Liver (tissue), 3 donors: Measurements from ENCODE around the gene SPARC.
A peak's percentile ranks its signal among the peaks of the same experiment; 100 is the strongest.

Experiments used
- SP1 ChIP-seq: IDR thresholded peaks from 2 replicates; pipeline ENCODE4 v1.6.1; 2018; ENCODE audit warnings: antibody characterized with exemption, mild to moderate bottlenecking
- TF ChIP-seq, protein P1 (sequence below): IDR thresholded peaks from 2 replicates; pipeline ENCODE4 v1.6.1; 2016; ENCODE audit warnings: antibody characterized with exemption, mild to moderate bottlenecking
- TF ChIP-seq, protein P2 (sequence below): fragments of 150-350 bp; IDR thresholded peaks from 2 replicates; pipeline ENCODE4 v1.5.1; 2017; ENCODE audit warnings: improper control_type of control experiment, low read depth, low read length; ENCODE audit not compliant: missing input control
- TF ChIP-seq, protein P3 (sequence below): IDR thresholded peaks from 2 replicates; pipeline ENCODE4 v1.6.1; 2016; ENCODE audit warnings: antibody characterized with exemption
- donor health status: healthy.
- donor health status: healthy.

DNA sequence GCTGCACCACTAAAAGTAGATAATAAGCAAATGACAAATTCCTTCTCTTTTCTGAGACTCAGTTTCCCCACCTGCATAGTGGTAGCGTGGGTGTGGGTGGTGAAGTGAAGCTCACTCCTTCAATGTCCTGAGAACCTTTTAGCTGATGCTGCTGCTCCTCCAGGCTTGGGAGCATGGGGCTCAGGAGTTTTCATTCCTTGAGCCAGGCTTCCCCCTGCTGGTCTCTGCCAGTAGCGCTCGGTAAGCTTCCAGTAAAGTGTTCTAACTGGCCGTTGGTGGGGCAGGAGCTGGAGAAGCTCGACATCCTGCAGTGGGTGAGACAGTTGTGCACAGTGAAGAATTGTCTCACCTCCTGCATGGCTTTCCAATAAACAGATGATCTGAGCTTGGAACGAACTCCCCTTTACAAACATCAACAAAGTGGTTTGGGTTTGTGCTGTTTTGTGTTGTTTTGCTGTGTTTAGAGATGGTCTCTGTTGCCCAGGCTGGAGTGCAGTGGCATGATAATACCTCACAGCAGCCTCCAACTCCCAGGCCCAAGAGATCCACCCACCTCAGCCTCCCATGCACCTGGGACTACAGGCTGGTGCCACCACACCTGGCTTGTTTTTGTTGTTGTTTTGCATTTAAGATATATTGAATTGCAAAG is 34.6 kb downstream of the SPARC start:
- TF ChIP-seq, protein P1, sequence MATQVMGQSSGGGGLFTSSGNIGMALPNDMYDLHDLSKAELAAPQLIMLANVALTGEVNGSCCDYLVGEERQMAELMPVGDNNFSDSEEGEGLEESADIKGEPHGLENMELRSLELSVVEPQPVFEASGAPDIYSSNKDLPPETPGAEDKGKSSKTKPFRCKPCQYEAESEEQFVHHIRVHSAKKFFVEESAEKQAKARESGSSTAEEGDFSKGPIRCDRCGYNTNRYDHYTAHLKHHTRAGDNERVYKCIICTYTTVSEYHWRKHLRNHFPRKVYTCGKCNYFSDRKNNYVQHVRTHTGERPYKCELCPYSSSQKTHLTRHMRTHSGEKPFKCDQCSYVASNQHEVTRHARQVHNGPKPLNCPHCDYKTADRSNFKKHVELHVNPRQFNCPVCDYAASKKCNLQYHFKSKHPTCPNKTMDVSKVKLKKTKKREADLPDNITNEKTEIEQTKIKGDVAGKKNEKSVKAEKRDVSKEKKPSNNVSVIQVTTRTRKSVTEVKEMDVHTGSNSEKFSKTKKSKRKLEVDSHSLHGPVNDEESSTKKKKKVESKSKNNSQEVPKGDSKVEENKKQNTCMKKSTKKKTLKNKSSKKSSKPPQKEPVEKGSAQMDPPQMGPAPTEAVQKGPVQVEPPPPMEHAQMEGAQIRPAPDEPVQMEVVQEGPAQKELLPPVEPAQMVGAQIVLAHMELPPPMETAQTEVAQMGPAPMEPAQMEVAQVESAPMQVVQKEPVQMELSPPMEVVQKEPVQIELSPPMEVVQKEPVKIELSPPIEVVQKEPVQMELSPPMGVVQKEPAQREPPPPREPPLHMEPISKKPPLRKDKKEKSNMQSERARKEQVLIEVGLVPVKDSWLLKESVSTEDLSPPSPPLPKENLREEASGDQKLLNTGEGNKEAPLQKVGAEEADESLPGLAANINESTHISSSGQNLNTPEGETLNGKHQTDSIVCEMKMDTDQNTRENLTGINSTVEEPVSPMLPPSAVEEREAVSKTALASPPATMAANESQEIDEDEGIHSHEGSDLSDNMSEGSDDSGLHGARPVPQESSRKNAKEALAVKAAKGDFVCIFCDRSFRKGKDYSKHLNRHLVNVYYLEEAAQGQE = no peak
- TF ChIP-seq, protein P2, sequence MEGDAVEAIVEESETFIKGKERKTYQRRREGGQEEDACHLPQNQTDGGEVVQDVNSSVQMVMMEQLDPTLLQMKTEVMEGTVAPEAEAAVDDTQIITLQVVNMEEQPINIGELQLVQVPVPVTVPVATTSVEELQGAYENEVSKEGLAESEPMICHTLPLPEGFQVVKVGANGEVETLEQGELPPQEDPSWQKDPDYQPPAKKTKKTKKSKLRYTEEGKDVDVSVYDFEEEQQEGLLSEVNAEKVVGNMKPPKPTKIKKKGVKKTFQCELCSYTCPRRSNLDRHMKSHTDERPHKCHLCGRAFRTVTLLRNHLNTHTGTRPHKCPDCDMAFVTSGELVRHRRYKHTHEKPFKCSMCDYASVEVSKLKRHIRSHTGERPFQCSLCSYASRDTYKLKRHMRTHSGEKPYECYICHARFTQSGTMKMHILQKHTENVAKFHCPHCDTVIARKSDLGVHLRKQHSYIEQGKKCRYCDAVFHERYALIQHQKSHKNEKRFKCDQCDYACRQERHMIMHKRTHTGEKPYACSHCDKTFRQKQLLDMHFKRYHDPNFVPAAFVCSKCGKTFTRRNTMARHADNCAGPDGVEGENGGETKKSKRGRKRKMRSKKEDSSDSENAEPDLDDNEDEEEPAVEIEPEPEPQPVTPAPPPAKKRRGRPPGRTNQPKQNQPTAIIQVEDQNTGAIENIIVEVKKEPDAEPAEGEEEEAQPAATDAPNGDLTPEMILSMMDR = peak; percentile 80
- TF ChIP-seq, protein P3, sequence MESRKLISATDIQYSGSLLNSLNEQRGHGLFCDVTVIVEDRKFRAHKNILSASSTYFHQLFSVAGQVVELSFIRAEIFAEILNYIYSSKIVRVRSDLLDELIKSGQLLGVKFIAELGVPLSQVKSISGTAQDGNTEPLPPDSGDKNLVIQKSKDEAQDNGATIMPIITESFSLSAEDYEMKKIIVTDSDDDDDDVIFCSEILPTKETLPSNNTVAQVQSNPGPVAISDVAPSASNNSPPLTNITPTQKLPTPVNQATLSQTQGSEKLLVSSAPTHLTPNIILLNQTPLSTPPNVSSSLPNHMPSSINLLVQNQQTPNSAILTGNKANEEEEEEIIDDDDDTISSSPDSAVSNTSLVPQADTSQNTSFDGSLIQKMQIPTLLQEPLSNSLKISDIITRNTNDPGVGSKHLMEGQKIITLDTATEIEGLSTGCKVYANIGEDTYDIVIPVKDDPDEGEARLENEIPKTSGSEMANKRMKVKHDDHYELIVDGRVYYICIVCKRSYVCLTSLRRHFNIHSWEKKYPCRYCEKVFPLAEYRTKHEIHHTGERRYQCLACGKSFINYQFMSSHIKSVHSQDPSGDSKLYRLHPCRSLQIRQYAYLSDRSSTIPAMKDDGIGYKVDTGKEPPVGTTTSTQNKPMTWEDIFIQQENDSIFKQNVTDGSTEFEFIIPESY = no peak
- no peak for TF ChIP-seq SP1
